Measurements from ENCODE around the gene PVR.

DNA sequence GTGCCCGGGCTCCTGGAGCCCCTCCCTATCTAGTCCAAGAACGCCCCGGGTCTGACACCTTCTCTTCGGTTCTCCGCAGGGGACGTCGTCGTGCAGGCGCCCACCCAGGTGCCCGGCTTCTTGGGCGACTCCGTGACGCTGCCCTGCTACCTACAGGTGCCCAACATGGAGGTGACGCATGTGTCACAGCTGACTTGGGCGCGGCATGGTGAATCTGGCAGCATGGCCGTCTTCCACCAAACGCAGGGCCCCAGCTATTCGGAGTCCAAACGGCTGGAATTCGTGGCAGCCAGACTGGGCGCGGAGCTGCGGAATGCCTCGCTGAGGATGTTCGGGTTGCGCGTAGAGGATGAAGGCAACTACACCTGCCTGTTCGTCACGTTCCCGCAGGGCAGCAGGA lies 3.4 kb downstream of the PVR start:
- TF ChIP-seq CTCF (conservative IDR thresholded peaks at IDR 0.05; ENCODE audit: low read length) (no peak), EZH2phosphoT487 (IDR thresholded peaks at IDR 0.05; ENCODE audit: borderline replicate concordance) (no peak)

All from Loucy (cell line).